OCI-LY1 (cell line): ENCODE data around the gene LINGO4.

Source experiments
- H2AFZ ChIP-seq: fragments of 200-600 bp; sonication (generic), shearing (Covaris generic); 2 replicates; pipeline ENCODE4 v1.6.0; 2014; ENCODE audit warnings: antibody characterized with exemption, mild to moderate bottlenecking, low read length
- H3F3A ChIP-seq: fragments of 200-600 bp; sonication (generic), shearing (Covaris generic); 2 replicates; pipeline ENCODE4 v1.6.0; 2014; ENCODE audit warnings: mild to moderate bottlenecking, antibody characterized with exemption, low read length, moderate library complexity; ENCODE audit not compliant: insufficient read depth
- H3K27ac ChIP-seq: fragments of 200-600 bp; sonication (generic); 2 replicates; pipeline ENCODE4 v1.5.1; 2014; ENCODE audit warnings: low read length, mixed run types, mild to moderate bottlenecking, low read depth; ENCODE audit not compliant: poor library complexity, severe bottlenecking
- H3K27me3 ChIP-seq: fragments of 200-600 bp; sonication (generic); 2 replicates; pipeline ENCODE4 v1.6.0; 2014; ENCODE audit warnings: antibody characterized with exemption, mild to moderate bottlenecking, low read length, moderate library complexity; ENCODE audit not compliant: insufficient read depth
- H3K36me3 ChIP-seq: fragments of 200-600 bp; sonication (generic); 2 replicates; pipeline ENCODE4 v1.6.1; 2014; ENCODE audit warnings: mild to moderate bottlenecking, antibody characterized with exemption, low read length, moderate library complexity, mixed read lengths; ENCODE audit not compliant: insufficient read depth
- H3K4me1 ChIP-seq: fragments of 200-600 bp; sonication (generic); 2 replicates; pipeline ENCODE4 v1.5.1; 2014; ENCODE audit warnings: mild to moderate bottlenecking, low read length, moderate library complexity; ENCODE audit not compliant: insufficient read depth, severe bottlenecking
- H3K4me2 ChIP-seq: fragments of 200-600 bp; sonication (generic), shearing (Covaris generic); 2 replicates; pipeline ENCODE4 v1.6.1; 2014; ENCODE audit warnings: low read length
- H3K4me3 ChIP-seq: fragments of 200-600 bp; sonication (generic); 2 replicates; pipeline ENCODE4 v1.5.1; 2014; ENCODE audit warnings: low read length, low read depth, mild to moderate bottlenecking, mixed read lengths; ENCODE audit not compliant: poor library complexity, severe bottlenecking
- H3K79me2 ChIP-seq: fragments of 200-600 bp; shearing (Covaris generic); 2 replicates; pipeline ENCODE4 v1.6.1; 2016; ENCODE audit warnings: mixed run types, low read length, mixed read lengths; ENCODE audit not compliant: insufficient read depth
- H3K9ac ChIP-seq: fragments of 200-600 bp; sonication (generic), shearing (Covaris generic); 2 replicates; pipeline ENCODE4 v1.6.1; 2014; ENCODE audit warnings: mild to moderate bottlenecking, low read length, mixed read lengths
- H3K9me2 ChIP-seq: fragments of 200-600 bp; sonication (generic), shearing (Covaris generic); 2 replicates; pipeline ENCODE4 v1.6.1; 2014; ENCODE audit warnings: low read depth, mild to moderate bottlenecking, low read length, mixed read lengths
- H3K9me3 ChIP-seq: fragments of 200-600 bp; shearing (Covaris generic); 2 replicates; pipeline ENCODE4 v1.6.1; 2014; ENCODE audit warnings: low read length, mixed read lengths
- H4K20me1 ChIP-seq: fragments of 200-600 bp; sonication (generic), shearing (Covaris generic); 2 replicates; pipeline ENCODE4 v1.6.0; 2016; ENCODE audit warnings: mild to moderate bottlenecking, low read length; ENCODE audit not compliant: insufficient read depth
- CTCF ChIP-seq: fragments of 200-600 bp; sonication (generic), shearing (Covaris generic); IDR thresholded peaks from 2 replicates; pipeline ENCODE4 v1.5.1; 2017; ENCODE audit warnings: mild to moderate bottlenecking, antibody characterized with exemption, low read length, moderate library complexity, mixed read lengths
- EZH2 ChIP-seq: fragments of 200-600 bp; sonication (generic), shearing (Covaris generic); IDR thresholded peaks from 2 replicates; pipeline ENCODE4 v1.8.0; 2017; ENCODE audit warnings: borderline replicate concordance, mixed run types, mild to moderate bottlenecking, antibody characterized with exemption, low read length, moderate library complexity, mixed read lengths

Gene LINGO4

DNA sequence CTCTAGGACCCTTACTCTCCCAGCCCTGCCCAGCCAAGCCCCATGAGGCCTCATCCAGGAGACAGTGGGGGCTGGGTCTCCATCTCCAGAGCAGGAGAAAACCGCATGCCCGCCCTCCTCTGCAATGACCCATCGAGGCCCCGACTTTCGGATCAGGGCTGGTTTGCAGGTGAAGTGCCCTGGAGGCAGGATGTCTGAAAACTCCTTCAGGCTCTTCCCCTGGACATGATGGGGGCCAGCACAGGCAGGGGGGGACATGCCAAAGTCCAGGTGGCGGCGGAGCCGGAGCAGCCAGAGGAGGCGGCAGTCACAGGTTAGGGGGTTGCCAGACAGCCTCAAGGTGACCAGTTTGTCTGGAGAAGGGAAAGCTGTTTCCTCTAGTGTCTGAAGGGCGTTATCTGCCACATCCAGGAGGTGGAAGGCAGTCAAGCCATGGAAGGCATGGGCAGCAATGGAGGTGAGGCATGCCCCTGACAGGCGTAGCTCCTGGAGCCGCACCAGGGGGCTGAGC is 3.9 kb downstream of the LINGO4 start:
- TF ChIP-seq CTCF (no peak), EZH2 (no peak)
- Histone ChIP-seq H3K9me3 (no peaks in the 10 kb centered on the region), H2AFZ (no peak overlapping the region), H3K27ac (no peak overlapping the region), H3K27me3 (peaks cover 4% of the 10 kb centered on the region; the same call in 1 of the 2 replicates), H3F3A (no peaks in the 10 kb centered on the region), H3K36me3 (no peaks in the 10 kb centered on the region), H3K9me2 (no peaks in the 10 kb centered on the region), H4K20me1 (no peaks in the 10 kb centered on the region), H3K4me3 (no peak overlapping the region), H3K79me2 (no peaks in the 10 kb centered on the region), H3K9ac (no peak overlapping the region), H3K4me1 (no peaks in the 10 kb centered on the region), H3K4me2 (no peak overlapping the region)

- Histone ChIP-seq H3K4me3 (no peak overlapping the region), H2AFZ (no peak overlapping the region)
These were observed 4.4 kb downstream of the LINGO4 start for GRCh38 chr1:151800830-151801229.

DNA sequence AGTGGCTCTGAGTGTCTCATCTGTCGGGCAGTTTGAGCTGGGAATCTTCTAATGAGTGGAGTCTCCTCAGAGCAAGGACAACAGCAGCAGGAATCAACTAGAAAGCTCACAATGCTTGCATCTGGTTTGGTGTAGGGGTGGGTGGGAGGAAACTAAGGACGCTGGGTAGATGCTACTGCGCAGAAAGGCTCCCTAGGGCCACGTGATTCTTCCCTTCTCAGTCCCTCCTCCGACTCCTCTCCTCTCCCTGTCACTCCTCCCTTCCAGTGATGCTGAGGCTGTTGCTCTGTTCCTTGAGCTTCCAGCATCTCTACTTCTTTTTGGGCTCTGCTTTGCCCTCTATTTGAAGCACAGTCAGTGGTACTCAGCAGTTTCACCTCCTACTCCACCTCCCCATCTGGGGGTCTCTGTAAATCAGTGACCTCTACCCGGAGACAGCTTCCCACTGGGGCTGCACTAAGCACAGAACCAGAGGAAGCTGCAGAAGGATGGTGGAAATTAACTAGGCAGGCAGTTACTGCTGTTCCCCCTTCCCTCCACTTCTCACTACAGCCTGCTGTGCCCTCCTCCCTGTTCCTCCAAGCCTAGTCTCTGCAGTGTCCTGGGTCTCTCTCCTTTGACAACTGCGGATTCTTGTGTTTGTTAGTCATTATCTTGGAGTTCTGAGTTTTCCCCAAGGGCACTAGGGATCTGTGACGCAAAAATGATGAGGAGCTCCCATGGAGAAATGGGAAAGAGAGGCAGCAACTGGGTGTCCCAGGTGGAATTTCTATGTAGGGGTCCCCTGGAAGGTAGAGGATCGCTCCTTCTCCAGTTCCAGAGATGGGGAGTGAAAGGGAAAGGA is 5.8 kb downstream of the LINGO4 start:
- Histone ChIP-seq H2AFZ (no peak overlapping the region), H3K4me2 (no peak overlapping the region), H3K27ac (no peak overlapping the region), H3F3A (no peaks in the 10 kb centered on the region), H3K9me3 (no peaks in the 10 kb centered on the region), H3K36me3 (no peaks in the 10 kb centered on the region), H4K20me1 (no peaks in the 10 kb centered on the region), H3K4me1 (no peaks in the 10 kb centered on the region), H3K9me2 (no peaks in the 10 kb centered on the region), H3K27me3 (peaks cover 4% of the 10 kb centered on the region; the same call in 1 of the 2 replicates), H3K79me2 (no peaks in the 10 kb centered on the region), H3K9ac (no peak overlapping the region), H3K4me3 (no peak overlapping the region)
- TF ChIP-seq EZH2 (no peak), CTCF (no peak)

More at GRCh38 chr1:151800830-151801229, 4.4 kb downstream of the LINGO4 start:
- no peaks in the 10 kb centered on the region for H3K79me2 ChIP-seq
- no peaks in the 10 kb centered on the region for H3K9me2 ChIP-seq
- no peak overlapping the region for H3K4me2 ChIP-seq
- no peak overlapping the region for H3K9ac ChIP-seq
- no peaks in the 10 kb centered on the region for H3F3A ChIP-seq
- no peak overlapping the region for H3K27ac ChIP-seq
- no peaks in the 10 kb centered on the region for H3K4me1 ChIP-seq
- H3K9me3 ChIP-seq = no peaks in the 10 kb centered on the region
- peaks cover 4% of the 10 kb centered on the region; the same call in 1 of the 2 replicates for H3K27me3 ChIP-seq
- TF ChIP-seq EZH2 (no peak), CTCF (no peak)
- H4K20me1 ChIP-seq = no peaks in the 10 kb centered on the region
- no peaks in the 10 kb centered on the region for H3K36me3 ChIP-seq
